ENCODE measurements around the gene NRAS. TPM values are rescaled to one million over a fixed set of nuclear protein-coding genes. Genes with fewer than 3 reads are reported as not detected.

Gene NRAS
- total RNA-seq, 4 donors from 2014 or later, result 13.3 to 26.0 (median 20.5) TPM

GRCh38 chr1:114707604-114708003 is 9.0 kb downstream of the NRAS start:
- Histone ChIP-seq H3K4me1 (peaks cover 0 to 6% (median 0%) of the 10 kb centered on the region in 3 donors), H3K4me3 (no peak overlapping the region), H3K27me3 (no peaks in the 10 kb centered on the region), H3K27ac (no peak overlapping the region), H3K9me3 (no peaks in the 10 kb centered on the region), H3K36me3 (peaks cover 9 to 73% of the 10 kb centered on the region in 2 donors)
- TF ChIP-seq POLR2AphosphoS5 (IDR thresholded peaks at IDR 0.05) (no peak), EP300 (IDR thresholded peaks at IDR 0.05) (no peak), POLR2A (IDR thresholded peaks at IDR 0.05) (no peak), CTCF (IDR thresholded peaks at IDR 0.05) (no peak)
- 60 to 90% methylated on average over 1 to 2 of the region's 2 CpGs for WGBS, 2 donors (ENCODE audit: low coverage in 1 of 2)
- ATAC-seq, result no peak

- TF ChIP-seq POLR2A (IDR thresholded peaks at IDR 0.05) (no peak), CTCF (IDR thresholded peaks at IDR 0.05) (no peak), POLR2AphosphoS5 (IDR thresholded peaks at IDR 0.05) (no peak), EP300 (IDR thresholded peaks at IDR 0.05) (no peak)
- H3K4me3 ChIP-seq, result no peak overlapping the region
- WGBS, 2 donors (ENCODE audit: low coverage in 1 of 2), result 86 to 100% methylated on average over 1 of the region's 1 CpG
- no peaks in the 10 kb centered on the region for H3K9me3 ChIP-seq
- H3K27me3 ChIP-seq, result no peaks in the 10 kb centered on the region
- no peak overlapping the region for H3K27ac ChIP-seq
- ATAC-seq, result no peak
- H3K36me3 ChIP-seq, result peaks cover 4 to 31% of the 10 kb centered on the region in 2 donors
- no peaks in the 10 kb centered on the region for H3K4me1 ChIP-seq
Measured at GRCh38 chr1:114703242-114703641, 13.3 kb downstream of the NRAS start.

- Histone ChIP-seq H3K9me3 (no peaks in the 10 kb centered on the region), H3K27me3 (no peaks in the 10 kb centered on the region), H3K4me1 (no peaks in the 10 kb centered on the region), H3K4me3 (no peak overlapping the region), H3K36me3 (peaks cover 4 to 26% of the 10 kb centered on the region in 2 donors), H3K27ac (no peak overlapping the region)
- no peak for ATAC-seq
- TF ChIP-seq CTCF (IDR thresholded peaks at IDR 0.05) (no peak), EP300 (IDR thresholded peaks at IDR 0.05) (no peak), POLR2AphosphoS5 (IDR thresholded peaks at IDR 0.05) (no peak), POLR2A (IDR thresholded peaks at IDR 0.05) (no peak)
- WGBS, 2 donors (ENCODE audit: low coverage in 1 of 2), result 82 to 88% methylated on average over 4 to 5 of the region's 5 CpGs
Measured at GRCh38 chr1:114702737-114703136, 13.8 kb downstream of the NRAS start.

- ATAC-seq, result no peak
- Histone ChIP-seq H3K27ac (no peak overlapping the region), H3K36me3 (peaks cover 4 to 18% of the 10 kb centered on the region in 2 donors), H3K27me3 (no peaks in the 10 kb centered on the region), H3K9me3 (no peaks in the 10 kb centered on the region), H3K4me3 (no peak overlapping the region), H3K4me1 (no peaks in the 10 kb centered on the region)
- TF ChIP-seq CTCF (IDR thresholded peaks at IDR 0.05) (no peak), POLR2AphosphoS5 (IDR thresholded peaks at IDR 0.05) (no peak), POLR2A (IDR thresholded peaks at IDR 0.05) (no peak), EP300 (IDR thresholded peaks at IDR 0.05) (no peak)
- WGBS, 2 donors (ENCODE audit: low coverage in 1 of 2), result 49 to 68% methylated on average over 2 of the region's 2 CpGs
Measured at GRCh38 chr1:114701931-114702330, 14.6 kb downstream of the NRAS start.

- Histone ChIP-seq H3K9me3 (no peaks in the 10 kb centered on the region), H3K4me3 (no peak overlapping the region), H3K36me3 (no peaks in the 10 kb centered on the region), H3K4me1 (no peaks in the 10 kb centered on the region), H3K27me3 (no peaks in the 10 kb centered on the region), H3K27ac (no peak overlapping the region)
- ATAC-seq, result no peak
- 41 to 42% methylated on average over 4 of the region's 4 CpGs for WGBS, 2 donors (ENCODE audit: low coverage in 1 of 2)
- TF ChIP-seq CTCF (IDR thresholded peaks at IDR 0.05) (no peak), POLR2AphosphoS5 (IDR thresholded peaks at IDR 0.05) (no peak), EP300 (IDR thresholded peaks at IDR 0.05) (no peak), POLR2A (IDR thresholded peaks at IDR 0.05) (no peak)
Measured at GRCh38 chr1:114700036-114700600, 16.5 kb downstream of the NRAS start.

Data from gastroesophageal sphincter (tissue), 4 donors.